ENCODE measurements around the gene SLX4. TPM values are rescaled to one million over a fixed set of nuclear protein-coding genes. Genes with fewer than 3 reads are reported as not detected.

SLX4 gene
- total and polyA plus RNA-seq, 8 donors: 0.76 to 19.7 (median 6.0) TPM

- no peak for DNase-seq
- H3K4me3 ChIP-seq: peak overlapping the region; percentile 28 to 40 (median 36)
- H3K27ac ChIP-seq: no peak overlapping the region
- H3K4me1 ChIP-seq: peaks cover 0 to 32% (median 14%) of the 10 kb centered on the region in 4 donors
- H3K36me3 ChIP-seq: no peaks in the 10 kb centered on the region
- WGBS, 5 donors: 69 to 85% (median 79%) methylated on average over 4 to 11 of the region's 11 CpGs
- no peak for TF ChIP-seq POLR2A (IDR thresholded peaks at IDR 0.05)
- intact Hi-C loops (cut with DNase I; ENCODE audit: low total_unique reads): no loop called here
- peaks cover 0 to 2% (median 0%) of the 10 kb centered on the region in 4 donors for H3K9me3 ChIP-seq
- H3K27me3 ChIP-seq: peaks cover 0 to 38% (median 9%) of the 10 kb centered on the region in 3 donors
Measured at GRCh38 chr16:3576211-3576610, 35.2 kb downstream of the SLX4 start.

- Histone ChIP-seq H3K36me3 (peaks cover 0 to 2% (median 0%) of the 10 kb centered on the region in 4 donors), H3K27ac (no peak overlapping the region), H3K27me3 (peaks cover 0 to 35% (median 9%) of the 10 kb centered on the region in 3 donors), H3K4me3 (peak overlapping the region in 3 of 4 donors; percentile 32 to 40 (median 40)), H3K4me1 (peaks cover 0 to 32% (median 13%) of the 10 kb centered on the region in 4 donors), H3K9me3 (peaks cover 0 to 9% (median 2%) of the 10 kb centered on the region in 4 donors)
- WGBS, 5 donors: 59 to 87% (median 71%) methylated on average over 3 to 13 of the region's 13 CpGs
- intact Hi-C loops (cut with DNase I; ENCODE audit: low total_unique reads): no loop called here
- TF ChIP-seq POLR2AphosphoS5 (IDR thresholded peaks at IDR 0.05) (no peak), EP300 (IDR thresholded peaks at IDR 0.05) (no peak), CTCF (IDR thresholded peaks at IDR 0.05) (no peak), POLR2A (IDR thresholded peaks at IDR 0.05) (no peak)
- no peak for DNase-seq
Measured at GRCh38 chr16:3575491-3575890, 35.9 kb downstream of the SLX4 start.

- Histone ChIP-seq H3K4me3 (no peak overlapping the region), H3K27ac (no peak overlapping the region), H3K36me3 (peaks cover 0 to 7% (median 0%) of the 10 kb centered on the region in 4 donors), H3K9me3 (peaks cover 0 to 16% (median 7%) of the 10 kb centered on the region in 4 donors), H3K4me1 (peaks cover 0 to 20% (median 9%) of the 10 kb centered on the region in 4 donors), H3K27me3 (peaks cover 0 to 30% (median 9%) of the 10 kb centered on the region in 3 donors)
- TF ChIP-seq POLR2A (IDR thresholded peaks at IDR 0.05) (no peak), POLR2AphosphoS5 (IDR thresholded peaks at IDR 0.05) (no peak), EP300 (IDR thresholded peaks at IDR 0.05) (no peak), CTCF (IDR thresholded peaks at IDR 0.05) (no peak)
- intact Hi-C loops (cut with DNase I; ENCODE audit: low total_unique reads): no loop called here
- DNase-seq: no peak
- WGBS, 5 donors: 84 to 94% (median 87%) methylated on average over 14 of the region's 14 CpGs
Measured at GRCh38 chr16:3574195-3574594, 37.2 kb downstream of the SLX4 start.

GRCh38 chr16:3573146-3573815 is 38.1 kb downstream of the SLX4 start:
- H3K9me3 ChIP-seq: peaks cover 0 to 16% (median 7%) of the 10 kb centered on the region in 4 donors
- no peak for TF ChIP-seq CTCF (IDR thresholded peaks at IDR 0.05)
- no peak for TF ChIP-seq POLR2AphosphoS5 (IDR thresholded peaks at IDR 0.05)
- no peak for TF ChIP-seq POLR2A (IDR thresholded peaks at IDR 0.05)
- no peak for TF ChIP-seq EP300 (IDR thresholded peaks at IDR 0.05)
- peaks cover 0 to 7% (median 0%) of the 10 kb centered on the region in 4 donors for H3K36me3 ChIP-seq
- peaks cover 0 to 11% (median 3%) of the 10 kb centered on the region in 4 donors for H3K4me1 ChIP-seq
- H3K27me3 ChIP-seq: peaks cover 0 to 21% (median 4%) of the 10 kb centered on the region in 3 donors
- H3K4me3 ChIP-seq: no peak overlapping the region
- no peak overlapping the region for H3K27ac ChIP-seq
- intact Hi-C loops (cut with DNase I; ENCODE audit: low total_unique reads): no loop called here
- WGBS, 5 donors: 74 to 79% (median 78%) methylated on average over 9 of the region's 9 CpGs
- DNase-seq: no peak

All from stomach (tissue), 9 donors.